LNCAP (cell line): Measurements from ENCODE around the gene DLGAP1.

Source experiments
- TF ChIP-seq, protein P1 (sequence below): fragments of 450-650 bp; IDR thresholded peaks from 2 replicates; pipeline ENCODE4 v1.5.1; 2017; ENCODE audit warnings: mild to moderate bottlenecking

Gene DLGAP1

DNA sequence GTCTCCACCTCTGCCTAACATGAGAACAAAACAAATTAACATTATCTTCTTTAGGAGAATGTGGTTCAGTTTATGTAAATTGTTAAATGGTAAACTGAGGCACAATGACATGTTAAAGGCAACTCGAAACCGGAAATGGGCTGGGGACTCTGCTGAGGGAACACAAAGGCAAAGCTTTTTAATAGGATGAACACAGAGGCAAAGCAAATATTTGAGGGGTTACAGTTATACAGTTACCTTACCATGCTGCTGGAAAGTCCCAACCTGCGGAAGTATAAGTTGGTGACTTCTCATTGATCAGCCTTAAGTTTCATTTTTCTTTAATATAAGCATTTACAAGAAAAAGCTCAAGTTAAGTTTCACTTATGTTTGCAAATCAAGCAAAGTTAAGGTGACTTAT, 195.0 kb downstream of the DLGAP1 start:
- TF ChIP-seq, protein P1, sequence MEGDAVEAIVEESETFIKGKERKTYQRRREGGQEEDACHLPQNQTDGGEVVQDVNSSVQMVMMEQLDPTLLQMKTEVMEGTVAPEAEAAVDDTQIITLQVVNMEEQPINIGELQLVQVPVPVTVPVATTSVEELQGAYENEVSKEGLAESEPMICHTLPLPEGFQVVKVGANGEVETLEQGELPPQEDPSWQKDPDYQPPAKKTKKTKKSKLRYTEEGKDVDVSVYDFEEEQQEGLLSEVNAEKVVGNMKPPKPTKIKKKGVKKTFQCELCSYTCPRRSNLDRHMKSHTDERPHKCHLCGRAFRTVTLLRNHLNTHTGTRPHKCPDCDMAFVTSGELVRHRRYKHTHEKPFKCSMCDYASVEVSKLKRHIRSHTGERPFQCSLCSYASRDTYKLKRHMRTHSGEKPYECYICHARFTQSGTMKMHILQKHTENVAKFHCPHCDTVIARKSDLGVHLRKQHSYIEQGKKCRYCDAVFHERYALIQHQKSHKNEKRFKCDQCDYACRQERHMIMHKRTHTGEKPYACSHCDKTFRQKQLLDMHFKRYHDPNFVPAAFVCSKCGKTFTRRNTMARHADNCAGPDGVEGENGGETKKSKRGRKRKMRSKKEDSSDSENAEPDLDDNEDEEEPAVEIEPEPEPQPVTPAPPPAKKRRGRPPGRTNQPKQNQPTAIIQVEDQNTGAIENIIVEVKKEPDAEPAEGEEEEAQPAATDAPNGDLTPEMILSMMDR, result no peak

DNA sequence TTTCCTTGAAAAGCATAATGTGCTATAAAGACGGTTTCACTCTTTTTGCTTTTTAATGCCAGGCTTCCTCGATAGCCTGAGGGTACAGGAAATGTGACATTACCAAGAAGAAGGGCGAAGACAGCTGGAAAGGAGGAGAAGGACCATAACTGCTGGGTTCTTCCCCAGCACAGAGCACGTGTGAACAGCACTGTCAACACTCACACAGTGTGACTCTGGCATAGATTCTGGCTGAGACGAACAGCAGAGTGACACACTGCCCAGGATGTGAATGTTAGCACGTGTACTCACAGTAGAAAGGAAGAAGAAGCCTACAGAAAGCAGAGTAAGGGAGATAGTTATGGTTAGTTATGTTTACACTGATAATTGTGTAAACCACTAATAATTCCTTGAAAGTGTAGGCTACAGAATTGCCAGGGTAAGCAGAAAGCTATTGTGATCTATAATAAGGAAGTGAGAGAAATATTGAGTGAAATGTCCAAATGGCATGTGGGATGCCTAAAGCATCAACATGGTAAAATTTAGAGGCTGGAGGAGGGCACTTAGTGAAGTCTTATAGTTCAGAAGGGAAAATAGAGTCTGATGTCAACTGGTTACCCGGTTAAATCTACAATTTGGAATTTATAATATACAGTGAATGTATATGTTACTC, 198.2 kb downstream of the DLGAP1 start:
- TF ChIP-seq, protein P1, result no peak

DNA sequence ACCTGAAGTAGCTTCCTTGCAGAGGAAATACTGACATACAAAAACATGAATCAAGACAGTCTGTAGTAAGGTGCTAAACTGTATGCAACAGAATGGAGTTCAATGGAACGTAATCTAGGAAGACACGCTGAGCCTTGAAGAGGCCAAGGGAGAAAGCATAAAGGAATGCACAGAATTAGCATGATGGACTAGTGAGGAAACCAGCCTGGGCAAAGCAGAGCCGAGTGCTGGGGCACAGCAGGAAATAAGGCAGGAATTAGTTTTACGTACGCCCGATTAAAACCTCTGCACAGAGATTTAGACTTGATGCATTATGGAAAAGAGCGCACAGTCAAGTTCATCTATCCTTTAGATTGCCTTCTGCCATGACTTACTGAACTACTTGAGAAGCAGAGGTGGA, 200.3 kb downstream of the DLGAP1 start:
- TF ChIP-seq, protein P1, result no peak

DNA sequence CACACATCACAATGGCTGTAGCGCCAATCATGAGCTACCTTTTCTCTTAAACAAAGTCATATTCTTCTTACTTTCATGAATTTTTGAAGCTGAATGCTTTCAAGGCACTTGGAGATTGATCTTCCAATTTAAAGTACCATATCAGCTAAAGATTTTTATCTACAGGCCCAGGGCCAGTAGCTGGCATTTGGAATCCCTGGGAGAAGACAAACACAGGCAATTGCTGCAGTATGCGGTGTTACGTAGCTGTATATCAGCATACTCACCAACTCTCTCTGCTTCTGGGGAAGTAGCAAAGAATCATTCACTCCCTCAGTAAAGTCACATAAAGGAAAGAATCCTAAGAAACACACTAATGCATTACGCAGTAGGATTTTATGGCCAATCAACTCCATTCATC, 202.3 kb downstream of the DLGAP1 start:
- TF ChIP-seq, protein P1, result no peak

DNA sequence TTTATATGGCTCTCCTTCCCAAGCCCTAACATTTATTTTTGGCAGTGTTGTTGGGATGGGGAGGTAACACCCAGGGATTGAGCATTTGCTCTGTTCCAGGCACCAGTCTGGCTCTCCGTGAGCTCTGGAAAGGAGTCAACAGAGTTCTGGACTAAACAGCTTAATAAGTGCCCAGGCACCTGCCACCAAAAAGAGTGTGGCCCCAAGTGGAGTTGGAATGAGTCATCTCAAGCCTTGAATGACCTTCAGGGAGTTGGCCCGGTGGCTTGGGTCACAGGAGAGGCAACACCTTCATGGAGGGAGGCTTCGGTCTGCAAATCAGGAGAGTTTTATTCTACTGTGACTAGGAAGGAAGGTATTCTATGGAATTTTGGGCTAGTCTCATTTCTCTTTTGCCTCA, 203.2 kb downstream of the DLGAP1 start:
- TF ChIP-seq, protein P1, result no peak

DNA sequence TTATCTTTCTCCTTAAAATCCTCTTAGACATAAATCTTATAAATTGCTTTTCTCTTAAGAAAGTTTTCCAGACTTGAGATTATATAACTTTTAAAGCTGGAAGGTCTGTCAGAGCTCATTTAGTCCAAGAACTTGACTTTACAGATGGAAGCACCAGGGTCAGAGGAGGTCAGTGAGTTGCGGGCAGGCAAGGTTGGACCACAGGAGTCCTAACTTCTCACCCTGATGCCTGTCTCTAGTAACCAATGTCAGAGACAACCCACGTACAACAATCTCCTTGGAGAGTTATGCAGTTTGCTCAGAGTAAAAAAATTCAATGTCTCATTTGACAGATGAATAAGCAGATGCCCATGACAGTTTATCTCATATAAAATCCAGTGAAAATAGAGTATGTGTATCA, 203.9 kb downstream of the DLGAP1 start:
- TF ChIP-seq, protein P1, result no peak

DNA sequence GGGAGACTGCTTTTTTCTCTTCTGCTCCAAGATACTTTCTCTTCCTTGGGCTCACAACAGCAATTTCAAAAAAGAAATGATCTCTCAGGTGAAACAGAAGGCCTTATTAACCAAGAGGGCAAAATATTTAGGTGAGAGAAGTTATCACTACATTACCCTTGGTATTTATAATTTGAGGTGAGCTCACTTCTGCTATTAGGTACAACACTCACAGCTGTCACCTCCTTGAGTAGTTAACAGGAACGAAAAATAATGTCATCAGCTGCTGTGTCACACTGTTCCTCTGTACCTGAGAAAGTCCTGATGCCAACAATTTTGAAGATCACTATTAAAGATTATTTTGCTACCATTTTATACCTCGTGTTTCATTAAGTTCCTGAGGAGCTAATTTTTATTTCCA, 205.0 kb downstream of the DLGAP1 start:
- TF ChIP-seq, protein P1, result no peak

DNA sequence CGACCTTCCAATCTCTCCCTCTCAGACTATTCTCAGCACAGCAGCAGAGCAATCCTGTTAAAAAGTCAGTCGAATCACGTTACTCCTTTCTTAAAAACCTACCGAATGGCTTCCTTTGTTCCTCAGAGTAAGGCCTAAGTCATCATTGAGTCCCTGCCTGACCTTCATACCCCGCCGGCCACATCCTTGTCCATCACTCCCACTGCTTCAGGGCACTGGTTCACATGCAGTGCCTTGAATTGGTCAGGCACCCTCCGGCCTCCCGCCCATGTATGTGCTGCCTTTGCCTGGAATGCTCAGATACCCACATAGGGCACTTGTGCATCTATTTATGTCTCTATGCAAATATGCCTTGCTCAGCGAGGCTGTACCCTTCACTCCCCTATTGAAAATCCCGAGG, 206.4 kb downstream of the DLGAP1 start:
- TF ChIP-seq, protein P1, result no peak
